ENCODE measurements around the gene RAD51B.

GRCh38 chr14:67800743-67801142 lies 18.8 kb upstream of the RAD51B start:
- TF ChIP-seq POLR2A (IDR thresholded peaks at IDR 0.05; ENCODE audit: low read depth, low read length), result no peak
- no peak for TF ChIP-seq POLR2AphosphoS5 (IDR thresholded peaks at IDR 0.05; ENCODE audit: low read depth, low read length)

Measured in GM12892 (cell line).